Coronary artery (tissue), 2 donors: ENCODE measurements around the gene OPCML.

Source experiments
- DNase-seq: peaks from one replicate; pipeline ENCODE4 v3.0.0-alpha.2; 2017; ENCODE audit warnings: low spot score
- H3K27ac ChIP-seq, 2 donors: fragments of 200-600 bp; sonication (generic); one replicate each; pipeline ENCODE4 v1.5.1; 2016 to 2019
- H3K4me3 ChIP-seq: fragments of 200-600 bp; sonication (generic); 2 replicates; pipeline ENCODE4 v1.5.1; 2016; ENCODE audit warnings: mild to moderate bottlenecking, moderate library complexity
- TF ChIP-seq, protein P1 (sequence below): fragments of 200-600 bp; sonication (generic); IDR thresholded peaks from one replicate; pipeline ENCODE4 v1.5.1; 2019; ENCODE audit warnings: antibody characterized with exemption

Gene OPCML

GRCh38 chr11:133551064-133551463 lies 18.8 kb upstream of the OPCML start:
- no peak for DNase-seq
- TF ChIP-seq, protein P1, sequence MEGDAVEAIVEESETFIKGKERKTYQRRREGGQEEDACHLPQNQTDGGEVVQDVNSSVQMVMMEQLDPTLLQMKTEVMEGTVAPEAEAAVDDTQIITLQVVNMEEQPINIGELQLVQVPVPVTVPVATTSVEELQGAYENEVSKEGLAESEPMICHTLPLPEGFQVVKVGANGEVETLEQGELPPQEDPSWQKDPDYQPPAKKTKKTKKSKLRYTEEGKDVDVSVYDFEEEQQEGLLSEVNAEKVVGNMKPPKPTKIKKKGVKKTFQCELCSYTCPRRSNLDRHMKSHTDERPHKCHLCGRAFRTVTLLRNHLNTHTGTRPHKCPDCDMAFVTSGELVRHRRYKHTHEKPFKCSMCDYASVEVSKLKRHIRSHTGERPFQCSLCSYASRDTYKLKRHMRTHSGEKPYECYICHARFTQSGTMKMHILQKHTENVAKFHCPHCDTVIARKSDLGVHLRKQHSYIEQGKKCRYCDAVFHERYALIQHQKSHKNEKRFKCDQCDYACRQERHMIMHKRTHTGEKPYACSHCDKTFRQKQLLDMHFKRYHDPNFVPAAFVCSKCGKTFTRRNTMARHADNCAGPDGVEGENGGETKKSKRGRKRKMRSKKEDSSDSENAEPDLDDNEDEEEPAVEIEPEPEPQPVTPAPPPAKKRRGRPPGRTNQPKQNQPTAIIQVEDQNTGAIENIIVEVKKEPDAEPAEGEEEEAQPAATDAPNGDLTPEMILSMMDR: no peak
- Histone ChIP-seq H3K4me3 (no peak overlapping the region), H3K27ac (no peak overlapping the region)

DNA sequence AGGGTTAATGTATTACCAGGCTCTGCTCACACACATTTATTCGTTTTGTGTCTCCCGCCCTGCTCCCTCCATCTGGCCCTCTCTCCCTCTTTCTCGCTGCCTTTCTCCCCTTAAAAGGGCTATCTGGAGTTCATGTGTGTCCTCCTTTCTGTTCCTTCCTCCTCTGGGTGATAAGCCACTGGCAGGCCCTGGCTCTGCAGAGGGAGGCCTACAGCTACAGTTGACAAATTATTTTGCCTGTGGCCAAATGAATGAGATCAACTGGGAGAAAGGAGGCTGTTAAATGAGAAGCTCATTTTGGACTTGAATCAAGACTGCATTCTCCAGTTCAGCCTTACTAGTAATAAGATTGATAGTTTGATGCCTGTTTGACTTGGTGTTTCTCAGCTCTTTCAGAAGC lies 17.5 kb upstream of the OPCML start:
- TF ChIP-seq, protein P1: no peak
- H3K27ac ChIP-seq: no peak overlapping the region
- H3K4me3 ChIP-seq: no peak overlapping the region
- no peak for DNase-seq

- H3K27ac ChIP-seq: no peak overlapping the region
- no peak for DNase-seq
- TF ChIP-seq, protein P1: no peak
- no peak overlapping the region for H3K4me3 ChIP-seq
These were observed 16.3 kb upstream of the OPCML start for GRCh38 chr11:133548641-133549040.

DNA sequence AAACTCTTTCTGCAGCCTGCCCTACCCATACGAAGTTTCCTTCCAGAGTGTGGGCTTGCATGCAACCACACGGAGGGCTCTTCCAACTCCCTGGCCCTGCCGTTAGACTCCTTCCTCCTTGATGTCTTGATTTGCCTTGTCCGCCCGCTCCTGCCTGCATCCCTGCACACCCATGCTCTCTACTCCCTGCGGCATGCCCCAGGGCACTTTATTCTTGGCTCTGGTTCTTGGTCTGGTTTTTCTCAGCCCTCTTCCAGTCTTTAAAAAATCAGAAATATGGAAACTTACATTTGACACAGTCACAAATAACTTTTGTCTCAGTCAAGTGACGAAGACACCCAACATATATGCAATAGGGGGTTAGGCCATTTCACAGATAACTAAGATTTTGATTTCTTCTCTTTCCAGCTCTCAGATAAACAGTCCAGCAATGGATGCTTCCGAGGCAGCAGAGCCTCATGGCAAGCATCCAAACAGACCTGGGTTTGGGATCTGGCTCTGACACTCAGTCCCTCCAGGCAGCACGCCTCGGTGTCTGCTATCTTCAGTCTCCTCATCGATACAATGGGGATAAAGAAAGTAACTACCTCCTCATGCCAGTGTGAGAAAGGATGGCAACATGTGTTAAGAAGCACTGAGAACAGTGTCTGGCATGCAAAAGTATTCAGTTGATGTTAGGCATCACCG lies 15.7 kb upstream of the OPCML start:
- DNase-seq: no peak
- TF ChIP-seq, protein P1: no peak
- no peak overlapping the region for H3K4me3 ChIP-seq
- no peak overlapping the region for H3K27ac ChIP-seq

GRCh38 chr11:133545199-133545803 lies 13.0 kb upstream of the OPCML start:
- Histone ChIP-seq H3K27ac (no peak overlapping the region), H3K4me3 (no peak overlapping the region)
- DNase-seq: no peak
- TF ChIP-seq, protein P1: no peak

DNA sequence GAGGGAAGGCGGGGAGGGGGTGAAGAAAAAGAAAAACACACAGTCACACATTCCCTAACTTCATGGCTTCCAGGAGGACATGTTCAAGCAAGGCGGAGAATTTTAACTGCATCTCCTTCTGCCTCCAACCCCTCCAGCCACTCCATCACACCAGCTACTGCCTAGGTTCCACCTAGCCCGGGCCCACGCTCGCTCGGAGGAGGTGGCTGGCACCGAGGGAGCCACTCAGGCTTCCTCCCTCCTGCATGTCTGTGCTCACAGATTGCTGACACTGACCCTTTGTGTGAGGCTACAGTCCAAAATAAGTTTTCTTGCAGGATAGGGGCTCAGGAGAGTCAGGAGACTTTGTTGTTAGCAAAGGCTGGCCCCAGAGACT lies 9.4 kb upstream of the OPCML start:
- DNase-seq: no peak
- Histone ChIP-seq H3K4me3 (no peak overlapping the region), H3K27ac (no peak overlapping the region)
- TF ChIP-seq, protein P1: no peak

DNA sequence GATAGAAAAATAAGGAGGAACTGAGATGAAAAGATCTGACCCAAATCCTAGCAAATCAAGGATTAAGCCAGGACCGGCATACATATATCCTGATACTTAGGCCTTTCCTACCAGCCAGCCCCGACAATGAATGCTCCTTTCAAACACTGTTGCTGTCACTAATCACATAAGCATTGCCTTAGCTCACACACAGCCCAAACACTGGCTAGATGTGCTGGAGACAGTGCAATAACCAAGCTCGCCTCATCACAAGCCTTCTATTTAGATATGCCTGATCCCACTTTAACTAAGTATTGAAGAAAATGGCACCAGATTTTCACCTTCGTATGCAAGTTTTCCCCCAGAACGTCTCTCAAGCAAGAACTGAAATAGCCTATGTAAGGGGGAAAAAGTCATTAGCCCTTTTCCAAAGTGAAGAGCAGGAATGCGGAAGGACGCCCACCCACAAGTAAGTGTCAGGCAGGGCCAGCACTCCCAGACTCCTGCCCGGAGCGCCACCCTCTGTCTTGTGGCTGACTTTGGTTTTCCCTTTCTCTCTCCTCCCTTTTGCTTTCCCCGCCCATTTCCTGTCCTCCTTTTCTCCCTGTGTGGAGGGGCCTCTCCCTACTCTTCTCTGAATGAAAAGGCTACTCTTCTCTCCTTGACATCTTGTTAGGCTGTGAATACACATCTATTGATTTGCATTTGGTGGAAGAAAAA lies 8.9 kb upstream of the OPCML start:
- DNase-seq: no peak
- Histone ChIP-seq H3K4me3 (no peak overlapping the region), H3K27ac (no peak overlapping the region)
- TF ChIP-seq, protein P1: no peak
